C4-2B (cell line): ENCODE measurements around the gene ELOVL7.
"Not testable (repeated sequence)": the region's sequence is repeated elsewhere in the genome, so short reads cannot be mapped to it uniquely, and the experiment has no call there.

Experiments
- H3K27ac ChIP-seq: fragments of 450-650 bp; 2 replicates; pipeline ENCODE4 v1.5.1; 2017
- CTCF ChIP-seq: fragments of 450-650 bp; conservative IDR thresholded peaks from 2 replicates; pipeline ENCODE4 v1.5.1; 2017; ENCODE audit warnings: mild to moderate bottlenecking
- ZFX ChIP-seq: fragments of 450-650 bp; IDR thresholded peaks from 2 replicates; pipeline ENCODE4 v1.6.1; 2017

The ELOVL7 gene

GRCh38 chr5:60820593-60821487 lies 23.2 kb downstream of the ELOVL7 start:
- no peak for TF ChIP-seq ZFX
- no peak for TF ChIP-seq CTCF
- no peak overlapping the region; the same call in 1 of the 2 replicates for H3K27ac ChIP-seq

DNA sequence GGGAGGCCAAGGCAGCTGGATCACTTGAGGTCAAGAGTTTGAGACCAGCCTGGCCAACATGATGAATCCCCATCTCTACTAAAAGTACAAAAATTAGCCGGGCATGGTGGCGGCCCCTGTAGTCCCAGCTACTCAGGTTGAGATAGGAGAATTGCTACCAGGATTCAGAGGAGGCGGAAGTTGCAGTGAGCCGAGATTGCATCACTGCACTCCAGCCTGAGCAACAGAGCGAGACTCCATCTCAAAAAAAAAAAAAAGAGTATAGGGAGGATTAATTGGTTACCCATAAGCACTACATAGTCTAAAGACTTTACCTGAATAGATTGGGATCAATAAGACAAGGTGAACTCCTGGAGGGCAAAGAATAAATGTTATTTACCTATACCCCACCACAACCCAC lies 27.9 kb downstream of the ELOVL7 start:
- not testable (repeated sequence) for H3K27ac ChIP-seq

DNA sequence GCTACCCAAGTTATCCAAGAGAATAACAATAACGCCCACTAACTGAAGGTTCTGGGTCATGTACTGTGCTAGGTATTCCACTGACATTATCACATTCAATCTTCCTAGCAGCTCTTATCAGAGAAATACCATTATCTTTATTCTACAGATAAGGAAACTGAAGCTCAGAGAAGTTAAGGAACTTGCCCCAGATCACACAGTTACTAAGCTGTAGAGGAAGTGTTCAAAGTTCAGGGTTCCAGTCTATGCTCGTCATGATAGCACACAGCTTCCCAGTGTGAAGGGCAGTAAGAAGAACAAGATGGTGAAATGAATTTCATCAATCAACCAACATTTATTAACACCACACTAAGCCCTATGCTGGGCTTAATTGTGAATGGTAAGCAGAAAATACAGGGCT lies 29.6 kb downstream of the ELOVL7 start:
- no peak overlapping the region for H3K27ac ChIP-seq
- TF ChIP-seq ZFX (no peak), CTCF (no peak)

DNA sequence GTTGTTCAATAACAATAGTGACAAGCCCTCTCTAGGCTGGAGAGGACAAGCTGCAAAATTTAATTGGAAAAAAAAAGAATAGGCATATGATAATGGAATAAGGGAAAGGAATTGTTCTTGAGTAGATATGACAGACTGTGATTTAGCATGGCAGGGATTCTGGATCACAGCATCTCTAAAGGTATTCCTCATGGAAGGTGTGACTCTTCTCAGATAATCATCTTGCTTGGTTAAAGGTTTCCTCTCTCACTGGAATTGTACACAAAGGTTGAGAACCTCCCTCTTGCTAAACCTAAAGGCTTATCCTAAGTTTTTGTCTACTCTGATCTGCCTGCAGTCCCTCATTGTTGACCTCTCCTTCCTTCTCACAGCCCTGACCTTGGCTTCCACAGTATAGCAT lies 31.6 kb downstream of the ELOVL7 start:
- TF ChIP-seq ZFX: no peak
- no peak for TF ChIP-seq CTCF
- H3K27ac ChIP-seq: no peak overlapping the region

- TF ChIP-seq ZFX: no peak
- TF ChIP-seq CTCF: no peak
- no peak overlapping the region for H3K27ac ChIP-seq
These were observed 33.0 kb downstream of the ELOVL7 start for GRCh38 chr5:60811105-60811504.

- no peak overlapping the region for H3K27ac ChIP-seq
- TF ChIP-seq CTCF (no peak), ZFX (no peak)
These were observed 33.5 kb downstream of the ELOVL7 start for GRCh38 chr5:60810438-60811085.

DNA sequence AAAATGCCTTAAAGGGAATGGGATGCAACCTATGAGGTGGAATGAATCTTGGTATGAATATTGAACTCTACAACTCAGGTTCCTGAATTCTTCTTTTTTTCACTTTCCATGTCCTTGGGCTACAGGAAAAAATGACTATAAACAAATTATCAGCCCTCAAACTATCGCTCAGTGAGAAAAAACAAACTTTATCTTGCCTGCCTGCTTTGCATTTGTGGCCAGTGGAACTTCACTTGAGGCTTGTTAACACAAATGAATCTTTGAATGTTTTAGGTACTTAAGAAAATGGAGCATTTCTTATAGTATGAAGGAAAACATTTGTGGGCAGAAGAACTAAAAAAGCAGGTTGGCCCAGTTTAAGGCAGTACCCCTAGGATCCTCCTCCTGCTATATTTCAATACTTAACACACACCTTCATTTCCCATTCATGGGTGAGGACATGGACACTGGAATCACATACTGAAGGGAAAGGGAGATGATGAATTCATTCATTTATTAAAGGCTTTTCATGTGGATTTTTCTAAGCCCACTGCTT lies 34.1 kb downstream of the ELOVL7 start:
- no peak for TF ChIP-seq CTCF
- no peak for TF ChIP-seq ZFX
- H3K27ac ChIP-seq: no peak overlapping the region
